ENCODE measurements around the gene ASTL. TPM values are rescaled to one million over a fixed set of nuclear protein-coding genes. Genes with fewer than 3 reads are reported as not detected.

Gene ASTL
- total RNA-seq, 1 experiment from 2014 or later: not detected

GRCh38 chr2:96111257-96111640 lies 27.1 kb downstream of the ASTL start:
- ChIA-PET CTCF (interaction anchor here (1.1 kb wide), 1 partner anchor 63 kb away, joined by 4 read pairs; no protein-coding TSS in a partner anchor), POLR2A (ENCODE audit: unreplicated experiment) (no interaction called here)
- H3K4me2 ChIP-seq (ENCODE audit: low read length): no peak overlapping the region
- DNase-seq: no peak
- no peaks in the 10 kb centered on the region for H3K36me3 ChIP-seq (ENCODE audit: low read depth, low read length)
- TF ChIP-seq EZH2phosphoT487 (IDR thresholded peaks at IDR 0.05; ENCODE audit: borderline replicate concordance, low read length) (no peak), EZH2 (IDR thresholded peaks at IDR 0.05; ENCODE audit: low read length, unreplicated experiment) (no peak)
- TF ChIP-seq, protein P1, sequence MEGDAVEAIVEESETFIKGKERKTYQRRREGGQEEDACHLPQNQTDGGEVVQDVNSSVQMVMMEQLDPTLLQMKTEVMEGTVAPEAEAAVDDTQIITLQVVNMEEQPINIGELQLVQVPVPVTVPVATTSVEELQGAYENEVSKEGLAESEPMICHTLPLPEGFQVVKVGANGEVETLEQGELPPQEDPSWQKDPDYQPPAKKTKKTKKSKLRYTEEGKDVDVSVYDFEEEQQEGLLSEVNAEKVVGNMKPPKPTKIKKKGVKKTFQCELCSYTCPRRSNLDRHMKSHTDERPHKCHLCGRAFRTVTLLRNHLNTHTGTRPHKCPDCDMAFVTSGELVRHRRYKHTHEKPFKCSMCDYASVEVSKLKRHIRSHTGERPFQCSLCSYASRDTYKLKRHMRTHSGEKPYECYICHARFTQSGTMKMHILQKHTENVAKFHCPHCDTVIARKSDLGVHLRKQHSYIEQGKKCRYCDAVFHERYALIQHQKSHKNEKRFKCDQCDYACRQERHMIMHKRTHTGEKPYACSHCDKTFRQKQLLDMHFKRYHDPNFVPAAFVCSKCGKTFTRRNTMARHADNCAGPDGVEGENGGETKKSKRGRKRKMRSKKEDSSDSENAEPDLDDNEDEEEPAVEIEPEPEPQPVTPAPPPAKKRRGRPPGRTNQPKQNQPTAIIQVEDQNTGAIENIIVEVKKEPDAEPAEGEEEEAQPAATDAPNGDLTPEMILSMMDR (conservative IDR thresholded peaks at IDR 0.05; ENCODE audit: low read depth, low read length): no peak
- intact Hi-C loops (cut with micrococcal nuclease): no loop called here
- ATAC-seq: no peak
- H3K9me3 ChIP-seq (ENCODE audit: low read length): no peaks in the 10 kb centered on the region
- no peaks in the 10 kb centered on the region for H3K9me2 ChIP-seq (replicated peaks; ENCODE audit: low read length)
- no peak overlapping the region for H3K27ac ChIP-seq (ENCODE audit: low read length)
- H2AFZ ChIP-seq (ENCODE audit: low read length): no peak overlapping the region
- no peaks in the 10 kb centered on the region for H3F3A ChIP-seq (ENCODE audit: low read length, unreplicated experiment)
- H3K79me2 ChIP-seq (ENCODE audit: low read length): no peaks in the 10 kb centered on the region
- H3K27me3 ChIP-seq (ENCODE audit: low read length): no peaks in the 10 kb centered on the region
- H3K4me3 ChIP-seq (ENCODE audit: low read length): no peak overlapping the region
- no peak overlapping the region for H3K9ac ChIP-seq (ENCODE audit: low read length)
- no peaks in the 10 kb centered on the region for H3K4me1 ChIP-seq (ENCODE audit: insufficient read depth, low read length)
- no TSS peak for BruUV-seq (replicated peaks)
- no peaks in the 10 kb centered on the region for H4K20me1 ChIP-seq (ENCODE audit: low read length)

GRCh38 chr2:96110621-96111256 lies 27.6 kb downstream of the ASTL start:
- ChIA-PET POLR2A (ENCODE audit: unreplicated experiment) (no interaction called here), CTCF (no interaction called here)
- no peaks in the 10 kb centered on the region for H3K9me3 ChIP-seq (ENCODE audit: low read length)
- BruUV-seq (replicated peaks): no TSS peak
- no peaks in the 10 kb centered on the region for H3K9me2 ChIP-seq (replicated peaks; ENCODE audit: low read length)
- H3K4me2 ChIP-seq (ENCODE audit: low read length): no peak overlapping the region
- H3K36me3 ChIP-seq (ENCODE audit: low read depth, low read length): no peaks in the 10 kb centered on the region
- DNase-seq: no peak
- no peak overlapping the region for H2AFZ ChIP-seq (ENCODE audit: low read length)
- no peaks in the 10 kb centered on the region for H3K4me1 ChIP-seq (ENCODE audit: insufficient read depth, low read length)
- no peak overlapping the region for H3K27ac ChIP-seq (ENCODE audit: low read length)
- H3K4me3 ChIP-seq (ENCODE audit: low read length): no peak overlapping the region
- H3K79me2 ChIP-seq (ENCODE audit: low read length): no peaks in the 10 kb centered on the region
- no peaks in the 10 kb centered on the region for H3K27me3 ChIP-seq (ENCODE audit: low read length)
- intact Hi-C loops (cut with micrococcal nuclease): no loop called here
- TF ChIP-seq EZH2phosphoT487 (IDR thresholded peaks at IDR 0.05; ENCODE audit: borderline replicate concordance, low read length) (no peak), EZH2 (IDR thresholded peaks at IDR 0.05; ENCODE audit: low read length, unreplicated experiment) (no peak)
- TF ChIP-seq, protein P1 (conservative IDR thresholded peaks at IDR 0.05; ENCODE audit: low read depth, low read length): no peak
- no peaks in the 10 kb centered on the region for H3F3A ChIP-seq (ENCODE audit: low read length, unreplicated experiment)
- H3K9ac ChIP-seq (ENCODE audit: low read length): no peak overlapping the region
- H4K20me1 ChIP-seq (ENCODE audit: low read length): no peaks in the 10 kb centered on the region
- ATAC-seq: no peak

GRCh38 chr2:96109931-96110511 lies 28.3 kb downstream of the ASTL start:
- Histone ChIP-seq H3K4me2 (ENCODE audit: low read length) (no peak overlapping the region), H3K4me3 (ENCODE audit: low read length) (no peak overlapping the region), H4K20me1 (ENCODE audit: low read length) (no peaks in the 10 kb centered on the region), H3K9me2 (replicated peaks; ENCODE audit: low read length) (no peaks in the 10 kb centered on the region), H2AFZ (ENCODE audit: low read length) (no peak overlapping the region), H3K36me3 (ENCODE audit: low read depth, low read length) (no peaks in the 10 kb centered on the region), H3K79me2 (ENCODE audit: low read length) (no peaks in the 10 kb centered on the region), H3K27ac (ENCODE audit: low read length) (no peak overlapping the region), H3K9ac (ENCODE audit: low read length) (no peak overlapping the region), H3K4me1 (ENCODE audit: insufficient read depth, low read length) (no peaks in the 10 kb centered on the region), H3K9me3 (ENCODE audit: low read length) (no peaks in the 10 kb centered on the region), H3F3A (ENCODE audit: low read length, unreplicated experiment) (no peaks in the 10 kb centered on the region), H3K27me3 (ENCODE audit: low read length) (no peaks in the 10 kb centered on the region)
- intact Hi-C loops (cut with micrococcal nuclease): no loop called here
- TF ChIP-seq, protein P1 (conservative IDR thresholded peaks at IDR 0.05; ENCODE audit: low read depth, low read length): no peak
- TF ChIP-seq EZH2phosphoT487 (IDR thresholded peaks at IDR 0.05; ENCODE audit: borderline replicate concordance, low read length) (no peak), EZH2 (IDR thresholded peaks at IDR 0.05; ENCODE audit: low read length, unreplicated experiment) (no peak)
- DNase-seq (no peak), ATAC-seq (no peak)
- POLR2A ChIA-PET (ENCODE audit: unreplicated experiment): no interaction called here
- CTCF ChIA-PET: no interaction called here
- BruUV-seq (replicated peaks): no TSS peak

All from PC-3 (cell line).